Erythroblast (primary cell): Measurements from ENCODE around the gene SPPL2C.

Experiments
- GATA1 ChIP-seq: IDR thresholded peaks from 2 replicates; pipeline ENCODE4 v1.6.1; 2011; ENCODE audit warnings: low read depth, mild to moderate bottlenecking, control low read depth, low read length, moderate library complexity
- POLR2A ChIP-seq: IDR thresholded peaks from 2 replicates; pipeline ENCODE4 v1.6.1; 2011; ENCODE audit warnings: mild to moderate bottlenecking, low read length

DNA sequence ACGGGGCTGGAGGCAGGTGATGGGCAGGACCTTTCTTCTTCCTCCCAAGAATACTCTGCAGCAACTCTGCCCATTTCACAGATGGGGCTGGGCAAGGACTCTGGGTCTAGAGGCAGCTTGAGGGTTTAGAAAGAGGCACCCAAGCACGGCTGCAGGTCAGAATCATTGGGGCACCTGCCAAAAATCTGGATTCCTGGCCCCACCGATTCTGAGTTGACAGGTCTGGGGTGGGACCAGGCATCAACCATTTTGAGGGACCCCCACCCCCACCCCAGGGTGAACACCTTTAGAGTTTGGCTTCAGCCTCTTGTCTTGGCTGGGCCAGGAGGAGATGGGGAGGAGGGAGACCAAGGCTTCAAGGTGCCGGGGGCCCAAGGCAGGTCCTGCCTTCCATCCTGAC is 5.3 kb downstream of the SPPL2C start:
- TF ChIP-seq POLR2A (no peak), GATA1 (no peak)
